ENCODE data around the gene BICDL2.

The BICDL2 gene

GRCh38 chr16:3065069-3065741 is 28.5 kb upstream of the BICDL2 start, which contains the start of gene IL32:
Gene IL32, plus strand, starts transcription at chr16:3065640. Its CDS starts 172 bp downstream, at chr16:3065812.
- peak within 1 kb of the TSS; percentile 22 to 62 for H3K9ac ChIP-seq (ENCODE audit: low read length in 2 of 2)
- peak within 1 kb of the TSS; percentile 46 for H3K27ac ChIP-seq (ENCODE audit: low read length)
- H3K4me3 ChIP-seq (ENCODE audit: low read length in 2 of 2), result peak within 1 kb of the TSS; percentile 22 to 71
- no peaks in the 10 kb centered on the region for H3K36me3 ChIP-seq (ENCODE audit: control insufficient read depth in 2 of 2, insufficient read depth in 2 of 2, low read length in 2 of 2)
- peaks cover 0 to 3% of the 10 kb centered on the region in 2 donors for H3K27me3 ChIP-seq (ENCODE audit: control insufficient read depth in 1 of 2, insufficient read depth in 2 of 2, low read length in 2 of 2)
- peaks cover 15% of the 10 kb centered on the region for H3K4me1 ChIP-seq (ENCODE audit: control insufficient read depth, insufficient read depth, low read length)
- no peaks in the 10 kb centered on the region for H3K9me3 ChIP-seq (ENCODE audit: control insufficient read depth in 2 of 2, low read length in 2 of 2)

DNA sequence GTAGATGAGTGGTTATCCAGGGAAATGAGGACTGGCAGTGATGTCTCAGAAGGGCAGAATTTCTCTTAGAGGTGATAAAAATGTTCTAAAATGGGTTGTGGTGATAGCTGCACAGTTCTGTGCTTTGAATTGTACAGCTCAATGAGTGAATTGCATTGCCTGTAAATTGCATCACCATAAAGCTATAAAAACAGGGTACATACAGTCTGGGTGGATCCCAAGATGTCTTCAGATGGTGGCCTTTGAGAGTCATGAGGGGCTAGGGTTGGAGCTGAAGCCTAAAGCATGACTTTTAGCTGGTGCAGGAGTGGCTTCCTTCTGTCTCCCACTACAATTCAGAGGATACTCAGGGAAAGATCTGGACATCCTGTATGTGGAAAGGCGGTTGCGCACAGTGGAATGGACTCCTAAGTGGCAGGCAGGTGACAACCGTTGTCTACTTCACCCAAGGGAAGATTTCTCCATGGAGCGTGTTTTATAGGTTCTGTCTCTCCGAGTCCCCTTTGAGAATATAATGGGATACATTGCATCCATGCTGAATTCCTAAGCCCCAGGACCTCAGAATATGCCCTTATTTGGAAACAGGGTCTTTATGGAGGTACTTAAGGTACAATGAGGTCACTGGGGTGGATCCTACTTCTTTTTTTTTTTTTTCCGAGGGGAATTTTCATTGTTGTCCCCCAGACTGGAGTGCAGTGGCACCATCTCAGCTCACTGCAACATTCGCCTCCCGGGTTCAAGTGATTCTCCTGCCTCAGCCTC is 27.1 kb upstream of the BICDL2 start:
- Histone ChIP-seq H3K27me3 (ENCODE audit: control insufficient read depth in 1 of 2, insufficient read depth in 2 of 2, low read length in 2 of 2) (peaks cover 2 to 3% of the 10 kb centered on the region in 2 donors), H3K4me3 (ENCODE audit: low read length in 2 of 2) (no peak overlapping the region), H3K9me3 (ENCODE audit: control insufficient read depth in 2 of 2, low read length in 2 of 2) (no peaks in the 10 kb centered on the region), H3K4me1 (ENCODE audit: control insufficient read depth, insufficient read depth, low read length) (peaks cover 24% of the 10 kb centered on the region), H3K9ac (ENCODE audit: low read length in 2 of 2) (no peak overlapping the region), H3K36me3 (ENCODE audit: control insufficient read depth in 2 of 2, insufficient read depth in 2 of 2, low read length in 2 of 2) (no peaks in the 10 kb centered on the region), H3K27ac (ENCODE audit: low read length) (no peak overlapping the region)

DNA sequence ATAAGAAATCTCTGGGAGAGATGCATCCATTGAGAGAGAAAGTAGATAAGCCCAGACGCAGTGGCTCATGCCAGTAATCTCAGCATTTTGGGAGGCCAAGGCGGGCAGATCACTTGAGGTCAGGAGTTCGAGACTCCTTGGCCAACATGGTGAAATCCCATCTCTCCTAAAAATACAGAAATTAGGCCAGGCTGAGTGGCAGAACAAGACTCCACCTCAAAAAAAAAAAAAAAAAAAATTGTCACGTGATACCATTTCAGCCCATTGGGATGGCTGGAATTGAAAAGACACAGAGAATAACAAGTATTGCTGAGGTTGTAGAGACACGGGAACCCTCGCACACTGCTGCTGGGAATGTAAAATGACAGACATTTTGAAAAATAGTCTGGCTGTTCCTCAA is 25.8 kb upstream of the BICDL2 start:
- H3K27ac ChIP-seq (ENCODE audit: low read length), result no peak overlapping the region
- H3K4me3 ChIP-seq (ENCODE audit: low read length in 2 of 2), result no peak overlapping the region
- H3K36me3 ChIP-seq (ENCODE audit: control insufficient read depth in 2 of 2, insufficient read depth in 2 of 2, low read length in 2 of 2), result no peaks in the 10 kb centered on the region
- peaks cover 32% of the 10 kb centered on the region for H3K4me1 ChIP-seq (ENCODE audit: control insufficient read depth, insufficient read depth, low read length)
- H3K9ac ChIP-seq (ENCODE audit: low read length in 2 of 2), result no peak overlapping the region
- no peaks in the 10 kb centered on the region for H3K9me3 ChIP-seq (ENCODE audit: control insufficient read depth in 2 of 2, low read length in 2 of 2)
- H3K27me3 ChIP-seq (ENCODE audit: control insufficient read depth in 1 of 2, insufficient read depth in 2 of 2, low read length in 2 of 2), result peaks cover 3 to 7% of the 10 kb centered on the region in 2 donors

DNA sequence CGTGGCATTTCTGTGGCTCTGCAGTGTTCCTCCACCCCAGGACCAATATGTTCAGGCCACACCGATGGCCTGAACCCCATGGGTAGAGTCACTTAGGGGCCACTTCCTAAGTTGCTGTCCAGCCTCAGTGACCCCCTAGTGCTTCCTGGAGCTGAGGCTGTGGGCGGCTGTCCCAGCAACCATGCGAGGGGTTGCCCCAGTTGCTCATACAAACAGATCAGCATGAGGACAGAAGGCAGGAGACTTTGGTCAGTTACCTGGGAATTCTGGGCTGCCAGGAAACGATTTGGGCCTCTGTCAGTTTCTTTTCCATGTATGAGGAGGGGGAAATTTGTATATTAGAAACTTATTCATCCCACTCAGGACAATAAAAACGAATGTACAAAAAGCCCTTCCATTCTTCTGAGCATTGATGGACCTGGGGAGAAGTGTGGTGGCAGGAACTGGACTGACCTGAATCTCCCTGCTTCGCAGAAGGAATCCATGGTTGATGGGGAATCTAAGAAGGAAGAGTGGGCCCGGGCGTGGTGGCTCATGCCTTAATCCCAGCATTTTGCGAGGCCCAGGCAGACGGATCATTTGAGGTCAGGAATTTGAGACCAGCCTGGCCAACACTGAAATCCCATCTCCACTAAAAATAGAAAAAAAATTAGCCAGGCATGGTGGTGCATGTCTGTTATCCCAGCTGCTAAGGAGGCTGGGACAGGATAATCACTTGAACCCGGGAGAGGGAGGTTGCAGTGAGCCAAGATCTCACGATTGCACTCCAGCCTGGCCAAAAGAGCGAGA is 23.8 kb upstream of the BICDL2 start:
- Histone ChIP-seq H3K27me3 (ENCODE audit: control insufficient read depth in 1 of 2, insufficient read depth in 2 of 2, low read length in 2 of 2) (peaks cover 3 to 7% of the 10 kb centered on the region in 2 donors), H3K9me3 (ENCODE audit: control insufficient read depth in 2 of 2, low read length in 2 of 2) (no peaks in the 10 kb centered on the region), H3K9ac (ENCODE audit: low read length in 2 of 2) (peak overlapping the region in 1 of 2 donors; percentile 9), H3K4me1 (ENCODE audit: control insufficient read depth, insufficient read depth, low read length) (peaks cover 27% of the 10 kb centered on the region), H3K4me3 (ENCODE audit: low read length in 2 of 2) (no peak overlapping the region), H3K27ac (ENCODE audit: low read length) (no peak overlapping the region), H3K36me3 (ENCODE audit: control insufficient read depth in 2 of 2, insufficient read depth in 2 of 2, low read length in 2 of 2) (no peaks in the 10 kb centered on the region)

- Histone ChIP-seq H3K27me3 (ENCODE audit: control insufficient read depth in 1 of 2, insufficient read depth in 2 of 2, low read length in 2 of 2) (peaks cover 0 to 7% of the 10 kb centered on the region in 2 donors), H3K9ac (ENCODE audit: low read length in 2 of 2) (peak overlapping the region; percentile 60 to 72), H3K4me1 (ENCODE audit: control insufficient read depth, insufficient read depth, low read length) (peaks cover 19% of the 10 kb centered on the region), H3K36me3 (ENCODE audit: control insufficient read depth in 2 of 2, insufficient read depth in 2 of 2, low read length in 2 of 2) (no peaks in the 10 kb centered on the region), H3K9me3 (ENCODE audit: control insufficient read depth in 2 of 2, low read length in 2 of 2) (no peaks in the 10 kb centered on the region), H3K27ac (ENCODE audit: low read length) (peak overlapping the region; percentile 41), H3K4me3 (ENCODE audit: low read length in 2 of 2) (peak overlapping the region; percentile 75 to 78)
Observed at GRCh38 chr16:3059723-3060242, 23.0 kb upstream of the BICDL2 start.

DNA sequence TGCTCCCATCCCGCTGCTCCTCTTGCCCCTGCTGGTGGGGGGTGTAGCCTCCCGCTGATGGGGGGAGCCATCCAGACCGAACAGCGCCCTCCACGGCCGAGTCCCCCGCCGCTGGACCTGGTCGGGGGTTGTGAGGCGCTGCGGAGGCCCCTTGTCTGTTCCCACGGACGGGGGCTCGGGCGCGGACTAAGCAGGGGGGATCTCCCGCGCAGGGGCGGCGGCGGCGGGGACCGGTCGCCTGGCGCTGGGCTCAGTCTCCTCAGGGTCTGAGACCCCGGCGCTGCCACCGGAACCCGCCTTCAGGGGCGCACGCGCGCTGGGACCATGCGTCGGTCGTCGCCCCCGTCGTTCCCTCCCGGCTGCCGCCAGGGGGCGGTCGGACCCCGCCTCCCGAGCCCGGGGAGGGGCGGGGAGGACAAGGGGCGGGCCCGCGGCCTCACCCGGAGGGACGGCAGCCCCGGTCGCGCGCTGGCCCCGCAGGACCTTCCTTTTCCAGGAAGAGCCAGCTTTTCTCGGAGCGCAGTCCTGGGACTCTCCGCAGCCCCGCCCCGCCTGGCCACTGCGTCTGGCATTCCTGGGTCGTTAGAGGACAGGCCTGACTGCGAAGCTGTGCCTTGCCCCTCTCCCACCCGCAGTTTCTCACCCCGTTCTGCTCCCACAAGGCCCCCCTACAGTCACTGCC is 22.4 kb upstream of the BICDL2 start:
- Histone ChIP-seq H3K9me3 (ENCODE audit: control insufficient read depth in 2 of 2, low read length in 2 of 2) (no peaks in the 10 kb centered on the region), H3K27ac (ENCODE audit: low read length) (peak overlapping the region; percentile 41), H3K4me3 (ENCODE audit: low read length in 2 of 2) (peak overlapping the region; percentile 75 to 78), H3K27me3 (ENCODE audit: control insufficient read depth in 1 of 2, insufficient read depth in 2 of 2, low read length in 2 of 2) (peaks cover 0 to 7% of the 10 kb centered on the region in 2 donors), H3K36me3 (ENCODE audit: control insufficient read depth in 2 of 2, insufficient read depth in 2 of 2, low read length in 2 of 2) (no peaks in the 10 kb centered on the region), H3K9ac (ENCODE audit: low read length in 2 of 2) (peak overlapping the region; percentile 60 to 72), H3K4me1 (ENCODE audit: control insufficient read depth, insufficient read depth, low read length) (peaks cover 19% of the 10 kb centered on the region)

DNA sequence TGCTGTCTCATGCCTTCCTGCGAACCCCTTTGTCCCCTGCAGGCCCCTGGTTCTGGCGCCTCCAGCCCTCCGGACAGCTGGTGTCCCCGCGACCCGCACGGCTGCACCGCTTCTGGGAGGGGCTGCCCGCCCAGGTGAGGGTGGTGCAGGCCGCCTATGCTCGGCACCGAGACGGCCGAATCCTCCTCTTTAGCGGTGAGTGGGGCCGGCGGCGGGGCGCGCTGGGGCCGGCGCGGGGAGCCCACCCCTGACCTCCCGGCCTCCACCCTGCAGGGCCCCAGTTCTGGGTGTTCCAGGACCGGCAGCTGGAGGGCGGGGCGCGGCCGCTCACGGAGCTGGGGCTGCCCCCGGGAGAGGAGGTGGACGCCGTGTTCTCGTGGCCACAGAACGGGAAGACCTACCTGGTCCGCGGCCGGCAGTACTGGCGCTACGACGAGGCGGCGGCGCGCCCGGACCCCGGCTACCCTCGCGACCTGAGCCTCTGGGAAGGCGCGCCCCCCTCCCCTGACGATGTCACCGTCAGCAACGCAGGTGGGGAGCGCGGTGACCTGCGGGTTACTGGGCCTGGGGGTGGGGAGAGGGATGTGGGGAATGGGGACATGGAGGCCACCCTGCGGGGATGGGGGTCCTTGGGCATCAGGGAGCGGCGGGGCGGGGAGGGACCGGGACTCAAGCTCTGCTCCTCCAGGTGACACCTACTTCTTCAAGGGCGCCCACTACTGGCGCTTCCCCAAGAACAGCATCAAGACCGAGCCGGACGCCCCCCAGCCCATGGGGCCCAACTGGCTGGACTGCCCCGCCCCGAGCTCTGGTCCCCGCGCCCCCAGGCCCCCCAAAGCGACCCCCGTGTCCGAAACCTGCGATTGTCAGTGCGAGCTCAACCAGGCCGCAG is 21.6 kb upstream of the BICDL2 start:
- Histone ChIP-seq H3K27me3 (ENCODE audit: control insufficient read depth in 1 of 2, insufficient read depth in 2 of 2, low read length in 2 of 2) (peaks cover 0 to 7% of the 10 kb centered on the region in 2 donors), H3K36me3 (ENCODE audit: control insufficient read depth in 2 of 2, insufficient read depth in 2 of 2, low read length in 2 of 2) (no peaks in the 10 kb centered on the region), H3K27ac (ENCODE audit: low read length) (no peak overlapping the region)

GRCh38 chr16:3057181-3058138 is 20.7 kb upstream of the BICDL2 start:
- no peak overlapping the region for H3K27ac ChIP-seq (ENCODE audit: low read length)
- peak overlapping the region in 1 of 2 donors; percentile 78 for H3K4me3 ChIP-seq (ENCODE audit: low read length in 2 of 2)
- H3K4me1 ChIP-seq (ENCODE audit: control insufficient read depth, insufficient read depth, low read length), result peaks cover 19% of the 10 kb centered on the region
- no peaks in the 10 kb centered on the region for H3K9me3 ChIP-seq (ENCODE audit: control insufficient read depth in 2 of 2, low read length in 2 of 2)
- no peaks in the 10 kb centered on the region for H3K36me3 ChIP-seq (ENCODE audit: control insufficient read depth in 2 of 2, insufficient read depth in 2 of 2, low read length in 2 of 2)
- H3K9ac ChIP-seq (ENCODE audit: low read length in 2 of 2), result no peak overlapping the region
- peaks cover 0 to 7% of the 10 kb centered on the region in 2 donors for H3K27me3 ChIP-seq (ENCODE audit: control insufficient read depth in 1 of 2, insufficient read depth in 2 of 2, low read length in 2 of 2)

More for the DNA sequence above, 21.6 kb upstream of the BICDL2 start:
- Histone ChIP-seq H3K4me1 (ENCODE audit: control insufficient read depth, insufficient read depth, low read length) (peaks cover 19% of the 10 kb centered on the region), H3K4me3 (ENCODE audit: low read length in 2 of 2) (peak overlapping the region; percentile 75 to 78), H3K9ac (ENCODE audit: low read length in 2 of 2) (peak overlapping the region; percentile 60), H3K9me3 (ENCODE audit: control insufficient read depth in 2 of 2, low read length in 2 of 2) (no peaks in the 10 kb centered on the region)

Measured in stomach smooth muscle (tissue), 2 donors.